Astrocyte (in vitro differentiated cells and primary cell): ENCODE results near the gene SLC35C1. TPM values are rescaled to one million over a fixed set of nuclear protein-coding genes. Genes with fewer than 3 reads are reported as not detected.

Experiments
- DNase-seq: peaks from one replicate; pipeline ENCODE4 v3.0.0-alpha.2; 2010; ENCODE audit warnings: low read depth
- FAIRE-seq: peaks from 2 replicates; lab custom pipeline; 2011; peaks lifted over from hg19 to GRCh38; lab: Jason Lieb, UNC
- H2AFZ ChIP-seq: 2 replicates; pipeline ENCODE4 v1.6.0; 2012; ENCODE audit warnings: low read depth, low read length, inconsistent platforms
- H3K27ac ChIP-seq: 2 replicates; pipeline ENCODE4 v1.5.1; 2011; ENCODE audit warnings: low read depth, low read length, inconsistent platforms
- H3K27me3 ChIP-seq: 2 replicates; pipeline ENCODE4 v1.6.0; 2011; ENCODE audit warnings: low read length, inconsistent platforms; ENCODE audit not compliant: insufficient read depth
- H3K36me3 ChIP-seq: 2 replicates; pipeline ENCODE4 v1.5.1; 2011; ENCODE audit warnings: low read length, inconsistent platforms; ENCODE audit not compliant: insufficient read depth
- H3K4me1 ChIP-seq: 2 replicates; pipeline ENCODE4 v1.5.1; 2011; ENCODE audit warnings: low read length, inconsistent platforms; ENCODE audit not compliant: insufficient read depth
- H3K4me2 ChIP-seq: 2 replicates; pipeline ENCODE4 v1.6.0; 2012; ENCODE audit warnings: low read length, inconsistent platforms
- H3K4me3 ChIP-seq: 2 replicates; pipeline ENCODE4 v1.5.1; 2011; ENCODE audit warnings: low read depth, mild to moderate bottlenecking, low read length, inconsistent platforms; ENCODE audit not compliant: insufficient read depth
- H3K79me2 ChIP-seq: 2 replicates; pipeline ENCODE4 v1.6.0; 2012; ENCODE audit warnings: mild to moderate bottlenecking, low read length, inconsistent platforms; ENCODE audit not compliant: insufficient read depth
- H3K9ac ChIP-seq: 2 replicates; pipeline ENCODE4 v1.6.0; 2012; ENCODE audit warnings: mild to moderate bottlenecking, low read length, inconsistent platforms
- H3K9me3 ChIP-seq: 2 replicates; pipeline ENCODE4 v1.5.1; 2012; ENCODE audit warnings: low read depth, mild to moderate bottlenecking, low read length, inconsistent platforms; ENCODE audit not compliant: insufficient read depth
- H4K20me1 ChIP-seq: 2 replicates; pipeline ENCODE4 v1.6.0; 2012; ENCODE audit warnings: low read length, inconsistent platforms; ENCODE audit not compliant: insufficient read depth
- H3K27ac Mint-ChIP-seq: one replicate; pipeline ENCODE4 v1.8.0; 2021; ENCODE audit warnings: mild to moderate bottlenecking, mixed read lengths; ENCODE audit not compliant: unreplicated experiment
- H3K27me3 Mint-ChIP-seq: one replicate; pipeline ENCODE4 v1.8.0; 2021; ENCODE audit warnings: low read depth, mixed read lengths; ENCODE audit not compliant: unreplicated experiment
- H3K36me3 Mint-ChIP-seq: one replicate; pipeline ENCODE4 v1.8.0; 2021; ENCODE audit warnings: low read depth, mixed read lengths; ENCODE audit not compliant: unreplicated experiment
- H3K4me1 Mint-ChIP-seq: one replicate; pipeline ENCODE4 v1.8.0; 2021; ENCODE audit warnings: low read depth, mixed read lengths; ENCODE audit not compliant: unreplicated experiment
- H3K4me3 Mint-ChIP-seq: one replicate; pipeline ENCODE4 v1.8.0; 2021; ENCODE audit warnings: mild to moderate bottlenecking, moderate library complexity, mixed read lengths; ENCODE audit not compliant: unreplicated experiment
- H3K9me3 Mint-ChIP-seq: one replicate; pipeline ENCODE4 v1.8.0; 2021; ENCODE audit warnings: mild to moderate bottlenecking, mixed read lengths; ENCODE audit not compliant: unreplicated experiment
- EZH2 ChIP-seq: IDR thresholded peaks from 2 replicates; pipeline ENCODE4 v1.6.1; 2012; ENCODE audit warnings: mild to moderate bottlenecking, low read length, inconsistent platforms; ENCODE audit not compliant: insufficient read depth
- total RNA-seq: library from RNA; stranded (reverse); gene quantifications from 2 replicates; pipeline ENCODE4 v1.2.1, GENCODE V29; 2021
- TF ChIP-seq, protein P1 (sequence below): IDR thresholded peaks from 2 replicates; pipeline ENCODE4 v1.5.1; 2011; ENCODE audit warnings: low read depth, mild to moderate bottlenecking, inconsistent platforms, low read length, moderate library complexity; ENCODE audit not compliant: insufficient read depth

SLC35C1 gene
- total RNA-seq, 1 donor from 2014 or later = 23.4 TPM

DNA sequence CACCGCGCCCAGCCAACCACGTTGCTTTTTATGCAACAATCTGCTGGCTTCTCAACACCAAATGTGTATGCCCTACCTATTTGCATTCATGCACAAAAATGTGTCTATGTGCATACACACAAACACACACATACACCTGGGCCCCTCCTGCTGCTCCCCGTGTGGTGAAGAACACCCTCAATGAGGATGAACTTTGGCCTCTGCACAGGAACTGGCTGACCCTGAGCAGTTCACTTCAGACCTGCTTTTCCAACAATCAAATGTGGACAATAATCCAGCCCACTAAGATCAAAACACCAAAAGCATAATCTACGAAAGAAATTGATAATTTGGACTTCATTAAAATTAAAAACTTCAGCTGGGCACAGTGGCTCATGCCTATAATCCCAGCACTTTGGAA lies 25.3 kb upstream of the SLC35C1 start:
- no peak overlapping the region for H3K4me3 Mint-ChIP-seq
- DNase-seq (no peak), FAIRE-seq (no peak)
- no peaks in the 10 kb centered on the region for H3K4me1 Mint-ChIP-seq
- Histone ChIP-seq H3K4me3 (no peak overlapping the region), H3K79me2 (no peaks in the 10 kb centered on the region), H4K20me1 (no peaks in the 10 kb centered on the region), H2AFZ (no peak overlapping the region), H3K9me3 (no peaks in the 10 kb centered on the region), H3K4me1 (no peaks in the 10 kb centered on the region), H3K9ac (no peak overlapping the region), H3K27ac (no peak overlapping the region), H3K4me2 (no peak overlapping the region), H3K36me3 (no peaks in the 10 kb centered on the region), H3K27me3 (peaks cover 2% of the 10 kb centered on the region)
- H3K36me3 Mint-ChIP-seq = no peaks in the 10 kb centered on the region
- no peak overlapping the region for H3K27ac Mint-ChIP-seq
- peaks cover 2% of the 10 kb centered on the region for H3K9me3 Mint-ChIP-seq
- TF ChIP-seq, protein P1, sequence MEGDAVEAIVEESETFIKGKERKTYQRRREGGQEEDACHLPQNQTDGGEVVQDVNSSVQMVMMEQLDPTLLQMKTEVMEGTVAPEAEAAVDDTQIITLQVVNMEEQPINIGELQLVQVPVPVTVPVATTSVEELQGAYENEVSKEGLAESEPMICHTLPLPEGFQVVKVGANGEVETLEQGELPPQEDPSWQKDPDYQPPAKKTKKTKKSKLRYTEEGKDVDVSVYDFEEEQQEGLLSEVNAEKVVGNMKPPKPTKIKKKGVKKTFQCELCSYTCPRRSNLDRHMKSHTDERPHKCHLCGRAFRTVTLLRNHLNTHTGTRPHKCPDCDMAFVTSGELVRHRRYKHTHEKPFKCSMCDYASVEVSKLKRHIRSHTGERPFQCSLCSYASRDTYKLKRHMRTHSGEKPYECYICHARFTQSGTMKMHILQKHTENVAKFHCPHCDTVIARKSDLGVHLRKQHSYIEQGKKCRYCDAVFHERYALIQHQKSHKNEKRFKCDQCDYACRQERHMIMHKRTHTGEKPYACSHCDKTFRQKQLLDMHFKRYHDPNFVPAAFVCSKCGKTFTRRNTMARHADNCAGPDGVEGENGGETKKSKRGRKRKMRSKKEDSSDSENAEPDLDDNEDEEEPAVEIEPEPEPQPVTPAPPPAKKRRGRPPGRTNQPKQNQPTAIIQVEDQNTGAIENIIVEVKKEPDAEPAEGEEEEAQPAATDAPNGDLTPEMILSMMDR = no peak
- TF ChIP-seq EZH2 = no peak
- H3K27me3 Mint-ChIP-seq = peaks cover 50% of the 10 kb centered on the region

GRCh38 chr11:45786272-45786671 lies 18.7 kb upstream of the SLC35C1 start:
- no peaks in the 10 kb centered on the region for H3K4me1 ChIP-seq
- no peaks in the 10 kb centered on the region for H3K36me3 ChIP-seq
- Mint-ChIP-seq H3K27ac (no peak overlapping the region), H3K4me1 (no peaks in the 10 kb centered on the region), H3K9me3 (peaks cover 8% of the 10 kb centered on the region), H3K27me3 (peaks cover 13% of the 10 kb centered on the region), H3K36me3 (no peaks in the 10 kb centered on the region), H3K4me3 (no peak overlapping the region)
- TF ChIP-seq, protein P1 = no peak
- no peak for TF ChIP-seq EZH2
- DNase-seq (no peak), FAIRE-seq (no peak)
- no peak overlapping the region for H3K9ac ChIP-seq
- H3K79me2 ChIP-seq = no peaks in the 10 kb centered on the region
- H3K27ac ChIP-seq = no peak overlapping the region
- no peaks in the 10 kb centered on the region for H4K20me1 ChIP-seq
- H3K4me2 ChIP-seq = no peak overlapping the region
- no peak overlapping the region for H3K4me3 ChIP-seq
- H3K9me3 ChIP-seq = no peaks in the 10 kb centered on the region
- H2AFZ ChIP-seq = no peak overlapping the region
- peaks cover 3% of the 10 kb centered on the region for H3K27me3 ChIP-seq

- peaks cover 15% of the 10 kb centered on the region for H3K27me3 Mint-ChIP-seq
- no peak for FAIRE-seq
- H3K9me3 ChIP-seq = no peaks in the 10 kb centered on the region
Observed at GRCh38 chr11:45788887-45789286, 16.1 kb upstream of the SLC35C1 start.

More at GRCh38 chr11:45788887-45789286, 16.1 kb upstream of the SLC35C1 start:
- no peaks in the 10 kb centered on the region for H4K20me1 ChIP-seq
- H3K9ac ChIP-seq = no peak overlapping the region
- Mint-ChIP-seq H3K27ac (no peak overlapping the region), H3K9me3 (peaks cover 6% of the 10 kb centered on the region), H3K4me1 (no peaks in the 10 kb centered on the region), H3K4me3 (no peak overlapping the region), H3K36me3 (no peaks in the 10 kb centered on the region)
- H3K4me1 ChIP-seq = no peaks in the 10 kb centered on the region
- peaks cover 5% of the 10 kb centered on the region for H3K27me3 ChIP-seq
- no peak overlapping the region for H3K4me3 ChIP-seq
- TF ChIP-seq, protein P1 = no peak
- no peak for TF ChIP-seq EZH2
- no peaks in the 10 kb centered on the region for H3K36me3 ChIP-seq
- no peak overlapping the region for H3K4me2 ChIP-seq
- H2AFZ ChIP-seq = no peak overlapping the region
- H3K27ac ChIP-seq = no peak overlapping the region
- H3K79me2 ChIP-seq = no peaks in the 10 kb centered on the region
- DNase-seq = no peak
